HepG2 (cell line): ENCODE measurements around the gene RAD21L1.

Experiments
- TAF15 ChIP-seq: fragments of 200-400 bp; formaldehyde crosslinking; IDR thresholded peaks from one replicate; pipeline ENCODE4 v1.6.1; 2018; ENCODE audit warnings: mild to moderate bottlenecking, low read depth, low read length; ENCODE audit not compliant: poor library complexity, severe bottlenecking
- ZNF703 ChIP-seq: sonication (generic); formaldehyde crosslinking; IDR thresholded peaks from 2 replicates; pipeline ENCODE4 v1.5.1; 2020; ENCODE audit warnings: missing genetic modification reagents, mild to moderate bottlenecking, moderate library complexity, borderline replicate concordance

DNA sequence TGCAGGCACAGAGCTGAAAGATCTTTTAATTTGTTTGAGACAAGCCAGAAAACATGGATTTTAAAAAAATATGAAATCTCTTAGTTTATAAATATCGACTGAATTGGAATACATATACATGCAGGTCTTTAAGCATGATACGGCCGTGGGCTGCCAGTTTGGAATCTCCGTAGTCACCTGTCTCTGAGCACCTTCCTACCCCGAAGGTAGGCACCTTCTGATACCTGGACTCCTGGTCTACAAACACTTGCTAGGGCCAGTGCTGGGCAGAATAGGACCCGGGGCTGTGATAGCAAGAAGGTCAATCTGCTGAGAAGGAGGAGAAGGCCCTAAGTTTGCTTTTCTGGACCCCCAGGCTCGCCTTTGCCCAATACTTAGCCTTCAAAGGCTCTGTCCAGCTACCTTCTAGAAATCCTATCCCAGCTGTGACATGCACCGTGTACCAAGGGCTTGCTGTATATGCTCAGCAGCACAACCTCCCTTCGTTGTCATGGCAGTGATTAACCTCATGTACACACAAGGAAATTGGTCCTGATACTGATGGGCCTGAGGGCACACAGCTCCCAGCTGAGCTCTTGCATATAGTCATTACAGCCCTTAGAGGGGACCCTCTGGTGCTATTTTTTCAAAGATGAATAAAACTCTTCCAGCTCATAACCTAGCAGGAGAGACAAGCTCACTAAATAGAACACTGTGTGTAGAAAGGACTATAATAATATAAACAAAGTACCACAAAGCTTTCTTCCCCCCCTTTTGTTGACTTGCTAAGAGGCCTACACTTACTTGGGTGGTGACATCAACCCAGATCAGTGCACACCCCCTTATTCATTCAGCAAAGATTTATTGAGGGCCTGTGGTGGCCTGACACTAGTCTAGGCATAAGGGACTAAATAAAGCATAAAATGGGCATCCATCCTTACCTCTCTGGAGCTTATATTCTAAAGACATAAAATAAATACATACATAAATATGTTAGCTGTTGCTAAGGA lies 58.0 kb downstream of the RAD21L1 start:
- TF ChIP-seq ZNF703 (CRISPR knock-in tag), result no peak
- TF ChIP-seq TAF15, result no peak
